HL-60/S4 treated with phorbol 12-myristate 13-acetate at 8.2 ng/mL for 4 days and 3 days (cell line): ENCODE results near the gene B9D2.

Experiments
- in situ Hi-C: fragments of 300-500 bp; cut with MboI; formaldehyde crosslinking; loops from 2 replicates; pipeline ENCODE4 v1.15.0; 2022; ENCODE audit warnings: low sequenced_read_pairs

The B9D2 gene

DNA sequence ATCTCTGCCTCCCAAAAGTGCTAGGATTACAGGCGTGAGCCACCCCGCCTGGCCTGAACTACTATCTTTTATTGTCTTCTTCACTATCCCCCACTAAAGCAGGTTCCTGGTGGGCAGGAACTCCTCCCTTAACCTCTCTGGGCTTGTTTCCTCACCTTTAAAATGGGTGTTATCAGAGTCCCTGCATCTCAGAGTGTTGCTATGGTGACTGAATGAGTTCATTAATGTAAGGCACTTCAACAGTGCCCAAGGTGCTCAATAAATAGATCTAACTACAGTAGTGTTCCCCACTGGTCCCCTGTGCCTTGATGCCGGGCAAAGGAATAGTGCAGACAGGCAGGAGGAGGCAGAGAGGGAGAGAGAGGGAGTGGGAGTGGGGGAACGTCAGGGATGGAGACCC lies 33.5 kb downstream of the B9D2 start:
- in situ Hi-C loops = no loop called here

- in situ Hi-C loops = no loop called here
Observed at GRCh38 chr19:41328842-41329225, 35.1 kb downstream of the B9D2 start.

DNA sequence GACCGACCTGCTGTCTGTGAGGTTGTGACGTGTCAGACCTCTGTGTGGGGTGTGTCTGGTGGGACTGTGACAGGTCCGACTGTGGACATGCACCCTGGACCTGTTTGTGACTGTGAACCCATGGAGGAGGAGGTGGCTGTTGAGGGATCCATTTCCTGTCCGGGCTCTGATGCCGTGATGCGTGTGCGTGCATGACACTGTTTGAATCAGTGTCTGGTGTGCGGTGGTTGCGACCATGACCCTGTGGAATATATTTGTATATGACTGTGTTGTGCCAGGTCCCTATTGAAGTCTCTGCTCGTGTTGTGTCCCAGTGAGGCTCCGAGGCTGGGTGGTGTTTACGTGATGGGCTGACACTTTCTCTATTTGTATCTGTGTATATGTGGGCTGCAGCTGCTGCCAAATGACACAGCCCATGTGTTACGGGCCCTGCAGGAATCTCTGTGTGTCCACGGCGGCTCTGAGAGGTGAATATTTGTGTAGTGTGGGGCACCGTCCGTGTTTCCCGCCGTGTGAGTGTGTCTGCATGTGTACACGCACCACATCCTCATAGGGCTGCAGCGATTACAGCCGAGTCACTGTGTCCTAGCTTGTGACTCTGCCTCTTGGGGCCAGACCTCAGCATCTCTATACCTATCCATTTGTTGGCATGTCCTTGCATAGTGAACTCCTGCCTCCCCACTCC lies 35.6 kb downstream of the B9D2 start:
- in situ Hi-C loops = no loop called here

DNA sequence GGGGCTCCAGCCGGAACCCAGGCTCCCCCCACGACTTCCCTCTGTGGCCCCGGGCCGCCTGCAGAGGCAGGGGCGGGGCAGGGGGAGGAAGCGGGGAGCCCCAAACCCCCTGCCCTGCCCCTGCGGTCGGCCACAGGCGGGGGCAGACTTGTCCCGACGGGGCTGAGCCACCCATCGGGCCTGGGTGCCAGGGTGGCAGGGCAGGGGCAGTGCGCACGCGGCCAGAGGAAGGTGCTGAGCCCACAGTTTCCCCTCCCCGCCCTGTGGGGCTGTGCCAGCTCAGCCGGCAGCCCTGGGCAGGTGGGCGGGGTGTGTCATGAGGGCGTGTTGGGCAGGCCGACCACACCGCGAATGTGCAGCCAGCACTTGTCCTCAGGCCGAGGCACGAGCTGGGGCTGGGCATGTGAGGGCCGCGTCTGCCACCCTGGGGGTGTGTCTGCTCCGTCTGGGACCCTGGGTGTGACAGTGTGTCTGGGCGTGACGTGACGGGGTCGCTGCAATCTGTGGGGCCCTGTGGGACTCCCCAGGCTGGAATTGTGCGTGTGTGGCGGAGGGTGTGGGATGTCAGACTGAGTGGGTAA lies 36.3 kb downstream of the B9D2 start:
- in situ Hi-C loops = no loop called here

DNA sequence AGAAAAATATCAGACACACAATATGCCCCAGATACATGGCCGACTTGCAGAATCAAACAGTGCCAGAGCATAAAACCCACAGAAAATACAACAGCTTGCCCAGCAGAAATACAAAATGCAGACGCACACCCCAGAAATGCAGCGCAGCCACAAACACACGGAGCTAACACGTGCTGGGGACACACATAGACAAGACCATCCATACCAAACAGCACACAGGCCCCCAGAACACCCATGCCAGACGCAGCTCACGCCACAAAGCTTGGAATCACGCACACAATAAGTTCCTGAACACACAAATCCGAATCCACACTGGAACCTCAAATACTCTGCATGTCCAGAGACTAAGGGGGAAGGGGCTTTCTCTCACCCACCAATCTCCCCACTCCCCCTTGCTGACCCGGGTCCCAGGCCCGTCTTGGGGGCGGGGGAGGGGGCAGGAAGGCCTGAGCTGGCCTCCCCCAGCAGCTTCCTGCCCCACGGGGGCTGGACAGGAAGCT lies 36.8 kb downstream of the B9D2 start:
- in situ Hi-C loops = no loop called here

DNA sequence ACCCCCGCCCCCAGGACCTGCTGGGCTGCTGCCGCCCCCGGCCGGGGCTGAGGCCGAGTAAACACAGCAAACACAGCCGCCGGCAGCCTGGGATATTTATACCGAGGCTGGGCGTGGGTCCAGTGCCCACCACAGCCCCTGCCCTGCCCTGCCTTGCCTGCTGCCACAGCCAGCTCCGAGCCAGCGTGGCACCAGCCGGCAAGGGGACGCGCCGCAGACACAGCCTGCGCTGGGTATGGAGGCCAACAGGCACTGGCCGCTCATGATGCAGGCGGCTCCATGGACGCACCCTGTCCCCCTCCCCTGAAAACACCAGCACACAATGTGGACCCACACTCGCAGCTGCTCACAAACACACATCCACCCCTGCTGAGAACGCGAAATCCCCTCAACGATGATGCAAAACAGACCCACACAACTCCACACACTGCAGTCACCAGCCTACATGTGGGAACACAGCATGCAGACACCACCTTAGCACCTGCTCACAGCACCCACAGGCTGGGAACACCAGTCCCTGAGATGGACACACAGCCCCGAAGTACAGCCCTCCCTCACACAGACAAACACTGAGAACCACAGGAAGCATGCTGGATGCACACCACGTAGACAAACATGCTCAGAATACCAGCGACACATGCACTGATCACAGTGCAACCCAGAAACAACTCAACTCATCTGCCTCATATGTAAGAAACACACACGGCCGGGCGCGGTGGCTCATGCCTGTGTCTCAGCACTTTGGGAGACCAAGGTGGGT lies 37.8 kb downstream of the B9D2 start:
- in situ Hi-C loops = no loop called here

DNA sequence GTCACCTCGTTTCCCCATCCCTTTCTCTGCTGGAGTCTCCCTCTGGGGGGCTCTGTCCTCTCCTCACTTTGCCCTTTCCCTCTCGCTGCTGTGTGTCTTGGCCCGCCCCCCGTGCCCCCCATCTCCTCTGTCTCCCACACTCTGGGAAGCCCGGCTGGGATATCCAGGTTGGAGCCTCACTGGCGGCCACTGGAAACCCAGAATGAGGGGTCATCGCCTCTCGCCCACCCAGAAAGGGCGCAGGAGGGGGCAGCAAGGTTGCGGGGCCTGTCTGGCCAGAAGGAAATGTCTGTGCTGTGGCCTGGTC lies 38.4 kb downstream of the B9D2 start:
- in situ Hi-C loops = no loop called here

DNA sequence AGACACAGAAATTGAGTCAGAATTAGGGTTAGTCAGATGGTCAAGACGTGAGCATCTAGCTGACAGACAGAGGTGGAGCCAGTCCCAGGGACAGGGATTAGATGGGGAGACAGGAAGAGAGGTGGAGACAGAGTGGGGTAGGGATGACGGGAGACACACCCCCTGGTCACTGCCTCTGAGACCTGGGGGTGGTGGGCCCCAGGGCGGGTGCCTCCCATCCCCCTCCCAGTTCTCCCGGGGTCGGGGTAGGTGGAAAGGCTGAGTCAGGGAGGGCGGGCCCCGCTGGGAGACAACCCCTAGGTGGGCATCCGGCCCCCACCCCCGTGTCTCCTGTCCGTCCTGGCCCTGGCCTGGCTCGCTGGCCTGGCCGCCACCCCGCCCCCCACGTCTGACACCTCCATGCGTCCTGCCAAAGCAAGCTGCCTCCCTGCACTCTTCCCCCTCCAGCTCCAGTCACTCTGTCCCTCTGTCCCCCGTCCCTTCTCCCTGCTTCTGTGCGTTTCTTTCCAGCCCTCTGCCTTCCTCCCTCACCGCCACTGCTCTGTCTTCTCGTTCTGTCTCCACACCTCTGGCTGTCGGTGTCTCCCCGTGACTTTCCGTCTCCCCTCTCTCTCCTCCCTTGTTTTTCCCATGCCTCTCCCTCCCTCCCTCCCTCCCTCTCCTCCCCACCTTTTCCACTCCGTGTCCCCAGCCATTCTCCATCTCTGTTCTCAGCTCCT lies 38.9 kb downstream of the B9D2 start:
- in situ Hi-C loops = no loop called here

DNA sequence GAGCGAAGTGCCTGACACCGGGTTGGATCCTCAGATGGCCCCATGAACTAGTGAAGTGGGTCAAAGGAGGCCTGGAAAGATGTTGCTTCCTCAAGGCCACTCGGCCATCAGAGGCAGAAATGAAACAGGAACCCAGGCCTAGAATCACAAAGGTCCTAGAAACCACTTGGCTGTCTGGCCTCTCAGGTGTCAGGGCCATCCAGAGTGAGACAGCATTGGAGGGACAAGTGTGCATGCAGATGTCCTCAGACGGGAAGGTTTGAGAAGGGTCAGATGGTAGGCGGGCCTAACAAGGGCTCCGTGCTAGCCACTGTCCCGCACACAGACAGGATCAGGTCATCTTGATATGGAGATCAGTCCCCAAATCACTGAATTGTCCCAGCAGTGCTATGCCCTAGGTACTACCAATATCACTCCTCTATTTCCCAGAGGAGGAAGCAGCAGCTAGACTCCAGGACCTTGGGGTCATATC lies 39.7 kb downstream of the B9D2 start:
- in situ Hi-C loops = no loop called here

DNA sequence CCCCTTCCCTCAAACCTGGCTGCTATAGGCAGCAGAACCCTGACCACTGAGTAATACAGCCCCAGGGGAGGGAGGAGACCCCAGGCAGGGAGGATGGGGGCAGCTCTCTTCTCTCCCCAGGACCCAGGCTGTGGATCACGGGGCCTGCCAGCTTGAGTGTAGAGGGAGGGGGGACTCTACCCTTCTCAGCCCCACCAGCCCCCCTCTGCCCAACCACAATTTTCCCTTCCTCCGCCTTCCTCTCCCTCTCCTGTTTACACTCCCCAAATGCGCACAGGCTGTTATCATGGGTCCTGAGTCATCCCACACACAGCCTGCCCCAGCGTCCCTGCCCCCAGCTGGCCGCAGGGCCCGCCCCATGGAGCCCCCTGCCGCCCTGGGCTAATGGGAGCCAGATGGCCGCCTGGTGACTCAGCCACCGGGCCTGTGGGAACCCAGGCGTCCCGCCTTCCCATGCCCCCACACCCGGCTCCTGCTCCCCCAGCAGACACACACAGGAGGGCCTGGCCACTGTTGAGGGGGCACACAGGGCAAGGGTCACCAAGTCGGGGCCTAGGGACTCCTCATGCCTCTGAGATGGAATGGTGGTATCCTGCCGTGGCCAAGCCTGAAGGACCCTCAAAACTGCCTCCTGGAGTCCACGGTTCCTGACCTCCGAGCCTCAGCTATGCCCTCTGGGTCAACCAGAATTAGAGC lies 40.4 kb downstream of the B9D2 start:
- in situ Hi-C loops = no loop called here

DNA sequence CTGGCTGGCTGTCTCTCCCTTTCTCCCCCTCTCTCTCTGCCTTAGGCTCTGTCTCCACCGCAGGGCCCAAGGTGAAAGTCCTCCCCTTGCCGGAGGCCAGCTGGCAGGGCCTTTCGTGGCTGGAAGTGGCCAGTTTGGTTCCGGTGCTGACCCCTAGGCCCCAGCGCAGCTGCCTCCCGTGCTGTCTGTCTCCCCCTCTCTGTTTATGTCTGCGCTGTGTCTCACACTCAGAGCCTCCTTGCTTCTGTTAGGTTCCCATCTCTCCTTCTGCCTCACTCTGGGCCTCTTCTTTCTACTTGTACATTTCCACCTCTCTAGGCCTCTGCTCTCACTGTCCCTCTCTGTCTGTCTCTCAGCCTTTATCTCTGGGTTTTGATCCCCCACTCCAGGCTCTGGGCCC lies 40.9 kb downstream of the B9D2 start:
- in situ Hi-C loops = no loop called here

DNA sequence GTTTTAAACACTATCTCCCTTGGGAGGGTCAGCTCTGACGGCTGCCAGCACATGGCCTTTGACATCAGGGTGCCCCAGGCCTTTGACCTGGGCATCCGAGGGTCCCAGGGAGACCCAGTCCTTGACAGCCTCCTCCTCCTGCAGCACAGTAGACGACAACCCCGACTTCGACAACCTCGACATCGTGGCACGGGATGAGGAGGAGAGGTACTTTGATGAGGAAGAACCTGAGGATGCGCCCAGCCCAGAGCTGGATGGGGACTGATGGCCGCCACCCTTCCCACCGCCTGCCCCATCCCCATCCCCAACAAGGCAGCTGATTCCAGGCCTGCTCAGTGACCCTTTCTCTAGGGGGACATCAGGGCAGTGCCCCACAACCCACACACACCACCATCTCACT lies 41.5 kb downstream of the B9D2 start:
- in situ Hi-C loops = no loop called here

GRCh38 chr19:41321600-41322270 lies 42.2 kb downstream of the B9D2 start:
- in situ Hi-C loops = no loop called here

DNA sequence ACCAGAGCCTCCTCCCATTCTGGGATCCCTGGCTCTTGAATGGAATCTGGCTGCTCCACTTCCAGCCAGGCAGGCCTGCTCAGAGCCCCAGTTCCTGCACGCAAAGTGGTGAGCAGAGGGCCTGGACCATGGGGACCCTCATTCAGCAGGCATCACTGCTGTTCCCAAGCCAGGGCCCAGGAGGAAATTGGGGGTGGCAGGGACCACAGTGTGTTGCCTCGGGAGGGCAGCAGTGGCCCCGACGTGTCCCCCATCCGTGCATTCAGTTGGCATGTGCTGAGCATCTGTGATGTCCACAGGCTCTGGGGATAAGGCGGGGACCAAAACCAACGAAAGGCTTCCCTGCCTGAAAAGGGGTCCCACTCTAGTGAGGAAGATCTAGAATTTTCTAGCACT lies 42.7 kb downstream of the B9D2 start:
- in situ Hi-C loops = no loop called here

DNA sequence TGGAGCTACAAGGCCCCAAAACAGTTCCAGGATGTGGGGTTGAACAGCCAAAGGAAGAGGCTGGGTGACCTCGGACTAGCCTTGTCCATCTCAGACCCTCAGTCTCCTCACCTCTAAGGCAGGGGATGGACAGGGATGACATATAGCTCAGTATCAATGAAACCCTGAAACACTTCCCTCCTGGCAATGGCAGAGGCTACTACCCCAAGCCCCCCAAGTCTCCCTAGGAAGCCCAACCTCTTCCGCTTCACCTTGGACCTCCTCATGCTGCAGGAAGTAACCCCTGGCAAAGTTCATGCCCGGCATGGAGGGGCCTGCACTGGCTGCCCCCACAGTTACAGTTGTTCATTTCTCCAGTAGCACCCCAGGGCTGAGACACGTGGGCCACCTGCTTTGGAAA lies 43.4 kb downstream of the B9D2 start:
- in situ Hi-C loops = no loop called here

GRCh38 chr19:41320185-41320518 lies 43.8 kb downstream of the B9D2 start:
- in situ Hi-C loops = no loop called here

DNA sequence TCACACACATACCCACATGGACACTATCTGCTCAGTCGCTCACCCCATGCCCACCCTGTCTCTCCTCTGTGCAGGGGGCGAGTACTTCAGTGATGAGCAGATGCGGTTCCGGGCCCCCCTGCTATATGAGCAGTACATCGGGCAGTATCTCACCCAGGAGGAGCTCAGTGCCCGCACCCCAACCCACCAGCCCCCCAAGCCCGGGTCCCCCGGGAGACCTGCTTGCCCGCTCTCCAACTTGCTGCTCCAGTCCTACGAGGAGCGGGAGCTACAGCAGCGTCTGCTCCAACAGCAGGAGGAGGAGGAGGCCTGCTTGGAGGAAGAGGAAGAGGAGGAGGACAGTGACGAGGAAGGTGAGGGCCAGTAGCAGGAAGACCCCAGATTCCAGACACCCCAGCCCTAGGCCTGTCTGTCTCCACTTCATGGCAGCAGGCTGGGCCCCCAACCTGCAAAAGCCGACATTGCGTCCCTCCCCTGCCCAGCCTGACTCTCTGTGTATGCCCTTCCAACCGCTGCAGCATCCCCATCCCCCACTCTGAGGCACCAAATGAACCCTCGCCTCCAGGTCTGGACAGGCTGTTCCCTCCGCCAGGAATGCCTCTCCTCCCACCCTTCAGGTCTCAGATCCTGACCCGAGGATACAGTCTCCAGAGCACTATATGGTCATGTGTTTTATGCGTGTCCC lies 44.3 kb downstream of the B9D2 start:
- in situ Hi-C loops = no loop called here

DNA sequence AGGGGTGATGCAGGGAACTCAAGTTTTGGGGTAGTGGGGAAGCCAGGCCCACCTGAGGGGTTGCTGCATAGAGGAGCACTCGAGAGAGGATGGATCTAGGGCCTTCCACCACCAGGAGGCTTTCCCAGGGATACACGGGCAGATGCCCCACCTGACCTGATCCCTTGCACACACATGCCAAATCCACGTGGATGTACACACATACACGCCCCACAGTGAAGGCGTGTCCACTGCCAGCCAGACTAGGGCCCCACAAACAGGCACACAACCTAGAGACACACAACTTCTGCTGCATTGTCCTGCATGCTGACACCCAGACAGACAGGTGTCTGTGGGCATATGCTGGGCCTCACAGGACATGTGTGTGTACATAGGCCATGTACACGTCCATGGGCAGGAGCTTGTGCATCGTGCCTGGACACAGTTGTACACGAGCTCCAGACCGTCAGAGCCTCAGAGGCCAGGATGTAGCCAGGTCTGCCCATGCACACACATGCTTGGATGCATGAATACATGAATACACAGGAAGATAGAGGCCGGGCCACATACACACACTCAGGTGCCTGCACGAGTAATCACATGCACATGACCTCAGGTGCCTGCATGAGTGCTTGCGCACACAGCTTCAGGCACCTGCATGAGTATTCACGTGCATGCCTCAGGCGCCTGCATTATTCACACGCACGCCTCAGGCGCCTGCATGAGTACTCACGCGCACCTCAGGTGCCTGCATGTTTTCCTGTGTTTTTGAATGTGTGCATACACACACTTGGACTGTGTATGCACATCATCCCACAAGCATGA lies 45.1 kb downstream of the B9D2 start:
- in situ Hi-C loops = no loop called here

GRCh38 chr19:41316306-41316920 lies 47.5 kb downstream of the B9D2 start:
- in situ Hi-C loops = no loop called here
